HCT116 (cell line): ENCODE results near the gene PAOX. TPM values are rescaled to one million over a fixed set of nuclear protein-coding genes. Genes with fewer than 3 reads are reported as not detected.

ENCODE experiments used
- ATAC-seq: fragments of 200-7000 bp; cut with Tn5 transposase; 2 replicates; pipeline ENCODE4 v1.9.1; 2020; ENCODE audit warnings: mild to moderate bottlenecking, moderate library complexity
- BruUV-seq: library from RNA; stranded (reverse); fragments of 400-500 nt; replicated peaks from 2 replicates; lab custom pipeline; 2021; lab: Mats Ljungman, UMichigan
- CTCF ChIA-PET: fragments of 300-600 bp; sonication (Branson Sonifier 250); formaldehyde crosslinking; loops from one replicate; lab custom pipeline; 2021; ENCODE audit warnings: antibody characterized with exemption; lab: Charles Lee
- POLR2A ChIA-PET: fragments of 300-600, 350-600 bp; sonication (Branson Sonifier 250); formaldehyde crosslinking; loops from one replicate; lab custom pipeline; 2021; ENCODE audit warnings: antibody characterized with exemption; lab: Charles Lee
- RAD21 ChIA-PET, 2 experiments: fragments of 300-600 bp; sonication (Branson Sonifier 250); formaldehyde crosslinking; loops; one replicate each; lab custom pipeline; 2023; ENCODE audit warnings: low total read pairs in 2 of 2; ENCODE audit not compliant: uncharacterized antibody in 2 of 2, unreplicated experiment in 2 of 2, low non-redundant PET in 1 of 2; lab: Charles Lee
- DNase-seq: peaks from one replicate; pipeline ENCODE4 v3.0.0-alpha.2; 2010; ENCODE audit warnings: low read depth, low spot score
- H2AFZ ChIP-seq: fragments of 200-600 bp; shearing (Covaris generic), sonication (generic); 2 replicates; pipeline ENCODE4 v1.6.1; 2017; ENCODE audit warnings: low read depth, mixed run types, mixed read lengths, antibody characterized with exemption, low read length; ENCODE audit not compliant: poor library complexity, severe bottlenecking
- H3K27ac ChIP-seq: 2 replicates; pipeline ENCODE4 v1.5.1; 2012; ENCODE audit warnings: low read depth, low read length
- H3K27me3 ChIP-seq: fragments of 200-600 bp; sonication (generic); 2 replicates; pipeline ENCODE4 v1.6.1; 2016; ENCODE audit warnings: mixed run types, low read length, mixed read lengths; ENCODE audit not compliant: insufficient read depth
- H3K36me3 ChIP-seq, 2 experiments: fragments of 200-500 bp in 1 of 2; fragments of 200-600 bp in 1 of 2; sonication (Bioruptor generic) in 1 of 2; sonication (generic) in 1 of 2; 2 replicates each; pipeline versions ENCODE4 v1.5.1 to v1.6.1; 2014 to 2016; ENCODE audit warnings: low read length in 2 of 2, inconsistent platforms in 1 of 2, mixed read lengths in 1 of 2, mixed run types in 1 of 2; ENCODE audit not compliant: insufficient read depth in 2 of 2, control insufficient read depth in 1 of 2
- H3K4me1 ChIP-seq, 2 experiments: fragments of 200-600 bp in 1 of 2; sonication (generic) in 1 of 2; 2 replicates each; pipeline versions ENCODE4 v1.5.1 to v1.6.1; 2012 to 2017; ENCODE audit warnings: low read length in 2 of 2, inconsistent platforms in 1 of 2, mild to moderate bottlenecking in 1 of 2, mixed read lengths in 1 of 2, mixed run types in 1 of 2, moderate library complexity in 1 of 2; ENCODE audit not compliant: insufficient read depth in 2 of 2, control insufficient read depth in 1 of 2
- H3K4me2 ChIP-seq: fragments of 200-600 bp; sonication (generic); 2 replicates; pipeline ENCODE4 v1.6.1; 2017; ENCODE audit warnings: mixed run types, low read length, mixed read lengths
- H3K4me3 ChIP-seq, 2 experiments: fragments of 200-600 bp in 1 of 2; sonication (generic) in 1 of 2; replicated peaks in 1 of 2; 2 replicates each; pipeline ENCODE4 v1.5.1; 2011 to 2016; ENCODE audit warnings: low read length in 2 of 2, control low read depth in 1 of 2, low read depth in 1 of 2, mild to moderate bottlenecking in 1 of 2, mixed read lengths in 1 of 2, mixed run types in 1 of 2
- H3K79me2 ChIP-seq: fragments of 200-600 bp; sonication (generic); 2 replicates; pipeline ENCODE4 v1.6.1; 2017; ENCODE audit warnings: mild to moderate bottlenecking, mixed run types, low read length, moderate library complexity, mixed read lengths; ENCODE audit not compliant: insufficient read depth
- H3K9ac ChIP-seq: fragments of 200-600 bp; sonication (generic); 2 replicates; pipeline ENCODE4 v1.6.1; 2016; ENCODE audit warnings: low read length, mixed read lengths
- H3K9me2 ChIP-seq: fragments of 200-600 bp; sonication (generic), shearing (Covaris generic); 2 replicates; pipeline ENCODE4 v1.6.1; 2017; ENCODE audit warnings: mixed run types, mild to moderate bottlenecking, moderate library complexity; ENCODE audit not compliant: insufficient read depth
- H3K9me3 ChIP-seq, 2 experiments: fragments of 200-500 bp in 1 of 2; fragments of 200-600 bp in 1 of 2; sonication (Bioruptor generic) in 1 of 2; sonication (generic) in 1 of 2; 2 replicates each; pipeline ENCODE4 v1.6.1; 2014 to 2017; ENCODE audit warnings: low read length in 2 of 2, mixed read lengths in 2 of 2, inconsistent platforms in 1 of 2, low read depth in 1 of 2, mild to moderate bottlenecking in 1 of 2, mixed run types in 1 of 2, moderate library complexity in 1 of 2; ENCODE audit not compliant: control insufficient read depth in 1 of 2, insufficient read depth in 1 of 2
- H4K20me1 ChIP-seq: fragments of 200-600 bp; sonication (generic), shearing (Covaris generic); 2 replicates; pipeline ENCODE4 v1.6.1; 2017; ENCODE audit warnings: mixed run types, mild to moderate bottlenecking, moderate library complexity; ENCODE audit not compliant: insufficient read depth
- CBX3 ChIP-seq: IDR thresholded peaks from 2 replicates; pipeline ENCODE4 v1.6.1; 2012; ENCODE audit warnings: low read depth
- CEBPB ChIP-seq: IDR thresholded peaks from 2 replicates; pipeline ENCODE4 v1.6.1; 2012; ENCODE audit warnings: low read depth
- EGR1 ChIP-seq: IDR thresholded peaks from 2 replicates; pipeline ENCODE4 v1.6.1; 2012; ENCODE audit warnings: low read depth
- ELF1 ChIP-seq: IDR thresholded peaks from 2 replicates; pipeline ENCODE4 v1.6.1; 2012; ENCODE audit warnings: low read depth, borderline replicate concordance
- EZH2 ChIP-seq: fragments of 200-600 bp; sonication (generic); IDR thresholded peaks from 2 replicates; pipeline ENCODE4 v1.6.1; 2017; ENCODE audit warnings: antibody characterized with exemption, mixed run types
- EZH2phosphoT487 ChIP-seq: fragments of 200-600 bp; IDR thresholded peaks from 2 replicates; pipeline ENCODE4 v1.6.1; 2018; ENCODE audit warnings: antibody characterized with exemption, borderline replicate concordance
- FOSL1 ChIP-seq: IDR thresholded peaks from 2 replicates; pipeline ENCODE4 v1.6.1; 2012; ENCODE audit warnings: low read depth
- JUND ChIP-seq: IDR thresholded peaks from 2 replicates; pipeline ENCODE4 v1.6.1; 2012
- POLR2A ChIP-seq: IDR thresholded peaks from 2 replicates; pipeline ENCODE4 v1.7.0; 2011; ENCODE audit warnings: borderline replicate concordance; ENCODE audit not compliant: insufficient read depth, insufficient read length; ENCODE audit errors: extremely low read depth
- POLR2AphosphoS5 ChIP-seq: IDR thresholded peaks from 2 replicates; pipeline ENCODE4 v1.6.1; 2011; ENCODE audit warnings: mild to moderate bottlenecking, low read depth, low read length, moderate library complexity
- SP1 ChIP-seq: IDR thresholded peaks from 2 replicates; pipeline ENCODE4 v1.6.1; 2012; ENCODE audit warnings: low read depth
- SRF ChIP-seq: IDR thresholded peaks from 2 replicates; pipeline ENCODE4 v1.6.1; 2012; ENCODE audit warnings: low read depth
- TCF7L2 ChIP-seq: IDR thresholded peaks from 2 replicates; pipeline ENCODE4 v1.7.0; 2011; ENCODE audit warnings: borderline replicate concordance, inconsistent platforms; ENCODE audit not compliant: insufficient read depth, insufficient read length; ENCODE audit errors: extremely low read depth
- YY1 ChIP-seq: IDR thresholded peaks from 2 replicates; pipeline ENCODE4 v1.6.1; 2011; ENCODE audit warnings: low read length, low read depth, moderate library complexity, mild to moderate bottlenecking; ENCODE audit not compliant: insufficient replicate concordance; ENCODE audit errors: extremely low read depth
- ZNF274 ChIP-seq: fragments of 200-500 bp; sonication (Bioruptor generic); IDR thresholded peaks from 2 replicates; pipeline ENCODE4 v1.6.1; 2014; ENCODE audit warnings: mild to moderate bottlenecking, low read depth, low read length, inconsistent platforms
- intact Hi-C: fragments of 100-400 bp; cut with micrococcal nuclease; formaldehyde crosslinking; loops from 2 replicates; pipeline ENCODE4 v1.10.0; 2022
- total RNA-seq: library from RNA; stranded (reverse); gene quantifications from one replicate; pipeline ENCODE4 v1.2.1, GENCODE V29; 2021; ENCODE audit not compliant: unreplicated experiment
- TF ChIP-seq, protein P1 (sequence below): IDR thresholded peaks from 2 replicates; pipeline ENCODE4 v1.6.1; 2012; ENCODE audit warnings: low read depth
- TF ChIP-seq, protein P2 (sequence below): IDR thresholded peaks from 2 replicates; pipeline ENCODE4 v1.6.1; 2011; ENCODE audit warnings: mild to moderate bottlenecking, low read length, moderate library complexity; ENCODE audit not compliant: insufficient replicate concordance; ENCODE audit errors: extremely low read depth
- TF ChIP-seq, protein P3 (sequence below): IDR thresholded peaks from 2 replicates; pipeline ENCODE4 v1.6.1; 2012
- TF ChIP-seq, protein P4 (sequence below): IDR thresholded peaks from 2 replicates; pipeline ENCODE4 v1.6.1; 2012
- TF ChIP-seq, protein P5 (sequence below), 3 experiments: fragments of 200-600 bp in 1 of 3; sonication (generic) in 1 of 3; IDR thresholded peaks in 2 of 3; conservative IDR thresholded peaks in 1 of 3; 2 replicates each; pipeline ENCODE4 v1.5.1; 2012 to 2017; ENCODE audit warnings: low read depth in 2 of 3, low read length in 2 of 3, antibody characterized with exemption in 1 of 3, borderline replicate concordance in 1 of 3, control low read depth in 1 of 3, mild to moderate bottlenecking in 1 of 3, mixed read lengths in 1 of 3, mixed run types in 1 of 3, moderate library complexity in 1 of 3; ENCODE audit not compliant: insufficient read depth in 1 of 3

The PAOX gene
- total RNA-seq, 1 experiment from 2014 or later, result 3.5 TPM

DNA sequence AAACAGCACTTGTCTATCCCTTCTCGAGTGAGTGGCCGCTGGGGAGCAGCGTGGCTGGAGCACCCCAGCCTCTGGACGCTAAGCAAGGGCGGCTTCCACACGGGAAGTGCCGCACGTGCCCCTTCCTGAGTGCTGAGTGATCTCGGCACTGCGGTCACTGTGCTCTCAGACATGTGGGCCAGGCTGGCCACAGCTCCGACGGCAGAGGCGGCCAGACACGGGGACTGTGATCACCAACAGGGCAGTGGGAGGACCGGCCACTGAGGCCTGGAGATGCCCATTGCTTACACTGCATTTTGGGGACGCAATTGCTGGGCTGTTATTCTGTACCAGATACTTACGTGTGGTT lies 13.0 kb upstream of the PAOX start:
- DNase-seq (no peak), ATAC-seq (no peak)
- ChIA-PET CTCF (no interaction called here), POLR2A (no interaction called here), RAD21 (no interaction called here)
- no peaks in the 10 kb centered on the region for H3K79me2 ChIP-seq
- H3K4me1 ChIP-seq, result no peaks in the 10 kb centered on the region
- H3K4me2 ChIP-seq, result no peak overlapping the region
- no peak overlapping the region for H2AFZ ChIP-seq
- no peak overlapping the region for H3K27ac ChIP-seq
- H3K27me3 ChIP-seq, result no peaks in the 10 kb centered on the region
- no peaks in the 10 kb centered on the region for H3K9me2 ChIP-seq
- TF ChIP-seq, protein P1, sequence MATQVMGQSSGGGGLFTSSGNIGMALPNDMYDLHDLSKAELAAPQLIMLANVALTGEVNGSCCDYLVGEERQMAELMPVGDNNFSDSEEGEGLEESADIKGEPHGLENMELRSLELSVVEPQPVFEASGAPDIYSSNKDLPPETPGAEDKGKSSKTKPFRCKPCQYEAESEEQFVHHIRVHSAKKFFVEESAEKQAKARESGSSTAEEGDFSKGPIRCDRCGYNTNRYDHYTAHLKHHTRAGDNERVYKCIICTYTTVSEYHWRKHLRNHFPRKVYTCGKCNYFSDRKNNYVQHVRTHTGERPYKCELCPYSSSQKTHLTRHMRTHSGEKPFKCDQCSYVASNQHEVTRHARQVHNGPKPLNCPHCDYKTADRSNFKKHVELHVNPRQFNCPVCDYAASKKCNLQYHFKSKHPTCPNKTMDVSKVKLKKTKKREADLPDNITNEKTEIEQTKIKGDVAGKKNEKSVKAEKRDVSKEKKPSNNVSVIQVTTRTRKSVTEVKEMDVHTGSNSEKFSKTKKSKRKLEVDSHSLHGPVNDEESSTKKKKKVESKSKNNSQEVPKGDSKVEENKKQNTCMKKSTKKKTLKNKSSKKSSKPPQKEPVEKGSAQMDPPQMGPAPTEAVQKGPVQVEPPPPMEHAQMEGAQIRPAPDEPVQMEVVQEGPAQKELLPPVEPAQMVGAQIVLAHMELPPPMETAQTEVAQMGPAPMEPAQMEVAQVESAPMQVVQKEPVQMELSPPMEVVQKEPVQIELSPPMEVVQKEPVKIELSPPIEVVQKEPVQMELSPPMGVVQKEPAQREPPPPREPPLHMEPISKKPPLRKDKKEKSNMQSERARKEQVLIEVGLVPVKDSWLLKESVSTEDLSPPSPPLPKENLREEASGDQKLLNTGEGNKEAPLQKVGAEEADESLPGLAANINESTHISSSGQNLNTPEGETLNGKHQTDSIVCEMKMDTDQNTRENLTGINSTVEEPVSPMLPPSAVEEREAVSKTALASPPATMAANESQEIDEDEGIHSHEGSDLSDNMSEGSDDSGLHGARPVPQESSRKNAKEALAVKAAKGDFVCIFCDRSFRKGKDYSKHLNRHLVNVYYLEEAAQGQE, result no peak
- TF ChIP-seq, protein P2, sequence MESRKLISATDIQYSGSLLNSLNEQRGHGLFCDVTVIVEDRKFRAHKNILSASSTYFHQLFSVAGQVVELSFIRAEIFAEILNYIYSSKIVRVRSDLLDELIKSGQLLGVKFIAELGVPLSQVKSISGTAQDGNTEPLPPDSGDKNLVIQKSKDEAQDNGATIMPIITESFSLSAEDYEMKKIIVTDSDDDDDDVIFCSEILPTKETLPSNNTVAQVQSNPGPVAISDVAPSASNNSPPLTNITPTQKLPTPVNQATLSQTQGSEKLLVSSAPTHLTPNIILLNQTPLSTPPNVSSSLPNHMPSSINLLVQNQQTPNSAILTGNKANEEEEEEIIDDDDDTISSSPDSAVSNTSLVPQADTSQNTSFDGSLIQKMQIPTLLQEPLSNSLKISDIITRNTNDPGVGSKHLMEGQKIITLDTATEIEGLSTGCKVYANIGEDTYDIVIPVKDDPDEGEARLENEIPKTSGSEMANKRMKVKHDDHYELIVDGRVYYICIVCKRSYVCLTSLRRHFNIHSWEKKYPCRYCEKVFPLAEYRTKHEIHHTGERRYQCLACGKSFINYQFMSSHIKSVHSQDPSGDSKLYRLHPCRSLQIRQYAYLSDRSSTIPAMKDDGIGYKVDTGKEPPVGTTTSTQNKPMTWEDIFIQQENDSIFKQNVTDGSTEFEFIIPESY, result no peak
- no peak for TF ChIP-seq YY1
- no peak for TF ChIP-seq ELF1
- TF ChIP-seq SRF, result no peak
- TF ChIP-seq CEBPB, result no peak
- TF ChIP-seq, protein P3, sequence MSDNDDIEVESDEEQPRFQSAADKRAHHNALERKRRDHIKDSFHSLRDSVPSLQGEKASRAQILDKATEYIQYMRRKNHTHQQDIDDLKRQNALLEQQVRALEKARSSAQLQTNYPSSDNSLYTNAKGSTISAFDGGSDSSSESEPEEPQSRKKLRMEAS, result no peak
- TF ChIP-seq CBX3, result no peak
- TF ChIP-seq, protein P4, sequence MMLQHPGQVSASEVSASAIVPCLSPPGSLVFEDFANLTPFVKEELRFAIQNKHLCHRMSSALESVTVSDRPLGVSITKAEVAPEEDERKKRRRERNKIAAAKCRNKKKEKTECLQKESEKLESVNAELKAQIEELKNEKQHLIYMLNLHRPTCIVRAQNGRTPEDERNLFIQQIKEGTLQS, result no peak
- TF ChIP-seq SP1, result no peak
- no peak for TF ChIP-seq POLR2A
- no peak for TF ChIP-seq EZH2
- TF ChIP-seq ZNF274, result no peak
- TF ChIP-seq, protein P5, sequence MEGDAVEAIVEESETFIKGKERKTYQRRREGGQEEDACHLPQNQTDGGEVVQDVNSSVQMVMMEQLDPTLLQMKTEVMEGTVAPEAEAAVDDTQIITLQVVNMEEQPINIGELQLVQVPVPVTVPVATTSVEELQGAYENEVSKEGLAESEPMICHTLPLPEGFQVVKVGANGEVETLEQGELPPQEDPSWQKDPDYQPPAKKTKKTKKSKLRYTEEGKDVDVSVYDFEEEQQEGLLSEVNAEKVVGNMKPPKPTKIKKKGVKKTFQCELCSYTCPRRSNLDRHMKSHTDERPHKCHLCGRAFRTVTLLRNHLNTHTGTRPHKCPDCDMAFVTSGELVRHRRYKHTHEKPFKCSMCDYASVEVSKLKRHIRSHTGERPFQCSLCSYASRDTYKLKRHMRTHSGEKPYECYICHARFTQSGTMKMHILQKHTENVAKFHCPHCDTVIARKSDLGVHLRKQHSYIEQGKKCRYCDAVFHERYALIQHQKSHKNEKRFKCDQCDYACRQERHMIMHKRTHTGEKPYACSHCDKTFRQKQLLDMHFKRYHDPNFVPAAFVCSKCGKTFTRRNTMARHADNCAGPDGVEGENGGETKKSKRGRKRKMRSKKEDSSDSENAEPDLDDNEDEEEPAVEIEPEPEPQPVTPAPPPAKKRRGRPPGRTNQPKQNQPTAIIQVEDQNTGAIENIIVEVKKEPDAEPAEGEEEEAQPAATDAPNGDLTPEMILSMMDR (IDR thresholded peaks at IDR 0.05 in 2 of 3, conservative IDR thresholded peaks at IDR 0.05 in 1 of 3; ENCODE audit: borderline replicate concordance in 1 of 3, insufficient read depth in 1 of 3, low read depth in 2 of 3, low read length in 2 of 3), result no peak
- TF ChIP-seq EGR1, result no peak
- no peak for TF ChIP-seq JUND
- TF ChIP-seq POLR2AphosphoS5, result no peak
- no peak for TF ChIP-seq FOSL1
- no peak for TF ChIP-seq TCF7L2
- TF ChIP-seq EZH2phosphoT487, result no peak
- no peaks in the 10 kb centered on the region for H4K20me1 ChIP-seq
- intact Hi-C loops, result no loop called here
- H3K4me3 ChIP-seq, result no peak overlapping the region
- H3K36me3 ChIP-seq, result no peaks in the 10 kb centered on the region; a peak in 2 of 4 replicates
- no peak overlapping the region for H3K9ac ChIP-seq
- no TSS peak for BruUV-seq
- no peaks in the 10 kb centered on the region for H3K9me3 ChIP-seq
